Left cardiac atrium (tissue), 4 donors: ENCODE data around the gene COG6. TPM values are rescaled to one million over a fixed set of nuclear protein-coding genes. Genes with fewer than 3 reads are reported as not detected.

ENCODE experiments used
- ATAC-seq, 2 donors: fragments of 200-7000 bp; cut with Tn5 transposase; one replicate each; pipeline ENCODE4 v1.9.1; 2020; ENCODE audit warnings: mild to moderate bottlenecking in 2 of 2, moderate library complexity in 2 of 2
- DNase-seq: peaks from one replicate; pipeline ENCODE4 v3.0.0-alpha.2; 2020
- intact Hi-C, 2 donors: fragments of 100-400 bp; cut with DNase I; formaldehyde crosslinking; loops; one replicate each; pipeline versions ENCODE4 v1.14.1 to v1.15.1; 2022 to 2023
- long read RNA-seq: library from polyadenylated mRNA; unstranded; transcript quantifications from one replicate; pipeline ENCODE4 v2.0.0, GENCODE V29; 2021
- total RNA-seq, 2 donors: library from RNA; stranded (reverse); fragmentation: NEBNext Ultra II Directional; extraction: Animal tissue kit (Norgen Biotek cat#: 25700); gene quantifications; one replicate each; pipeline ENCODE4 v1.2.1, GENCODE V29; 2021
- donor health status: DM: no; HTN: yes; CAD: no.
- donor health status: DM: no; HTN: yes; CAD: no; lungs with severe emphysema.
- donor health status: DM: yes; HTN: yes; CAD: no.
- donor health status: Dilated cardiomyopathy.

COG6 gene
- total RNA-seq = 10 to 100 TPM; 25.5 to 32.2 TPM
- long read RNA-seq, transcript COG6-204 (19 exons, 3,563 nt) = major isoform, 35 of 45 reads
- long read RNA-seq, partial matches to known transcripts = 6 of 45 reads
- long read RNA-seq, other reads (novel, unspliced or antisense) = 4 of 45 reads

DNA sequence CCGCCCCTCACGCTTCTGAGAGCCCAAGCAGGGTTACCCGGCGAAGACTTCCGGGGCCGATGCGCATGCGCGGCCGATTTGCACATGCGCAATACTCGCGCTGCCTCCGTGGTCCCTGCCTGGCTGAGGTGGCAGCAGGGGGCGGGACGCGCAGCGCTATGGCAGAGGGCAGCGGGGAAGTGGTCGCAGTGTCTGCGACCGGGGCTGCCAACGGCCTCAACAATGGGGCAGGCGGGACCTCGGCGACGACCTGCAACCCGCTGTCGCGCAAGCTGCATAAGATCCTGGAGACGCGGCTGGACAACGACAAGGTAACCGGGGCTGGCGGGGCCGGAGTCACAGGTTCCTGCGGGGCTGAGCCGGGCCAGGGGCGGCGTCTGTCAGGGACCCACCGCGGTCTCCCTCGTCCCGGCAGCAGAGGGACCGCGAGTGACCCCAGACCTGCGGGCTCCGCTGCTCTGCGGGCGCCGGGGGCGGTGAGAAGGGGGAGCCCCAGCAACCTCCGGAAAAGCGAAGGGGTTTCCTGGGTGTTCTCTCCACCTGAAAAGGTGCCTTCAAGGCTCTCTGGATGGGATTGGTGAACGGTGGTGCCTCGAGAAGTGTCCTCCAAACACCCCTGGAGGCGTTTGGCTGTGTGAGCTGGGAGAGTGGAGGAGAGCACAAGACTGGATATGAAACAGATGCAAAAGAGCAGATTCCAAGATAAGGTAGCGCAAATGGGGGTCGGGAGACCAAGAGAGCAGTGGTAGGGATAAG, at the start of gene COG6:
Gene COG6 (plus strand): TSS at position 94 of the 756 bp plus-strand sequence. CDS start 65 bp downstream, at position 159.
- intact Hi-C loops = no loop called here

DNA sequence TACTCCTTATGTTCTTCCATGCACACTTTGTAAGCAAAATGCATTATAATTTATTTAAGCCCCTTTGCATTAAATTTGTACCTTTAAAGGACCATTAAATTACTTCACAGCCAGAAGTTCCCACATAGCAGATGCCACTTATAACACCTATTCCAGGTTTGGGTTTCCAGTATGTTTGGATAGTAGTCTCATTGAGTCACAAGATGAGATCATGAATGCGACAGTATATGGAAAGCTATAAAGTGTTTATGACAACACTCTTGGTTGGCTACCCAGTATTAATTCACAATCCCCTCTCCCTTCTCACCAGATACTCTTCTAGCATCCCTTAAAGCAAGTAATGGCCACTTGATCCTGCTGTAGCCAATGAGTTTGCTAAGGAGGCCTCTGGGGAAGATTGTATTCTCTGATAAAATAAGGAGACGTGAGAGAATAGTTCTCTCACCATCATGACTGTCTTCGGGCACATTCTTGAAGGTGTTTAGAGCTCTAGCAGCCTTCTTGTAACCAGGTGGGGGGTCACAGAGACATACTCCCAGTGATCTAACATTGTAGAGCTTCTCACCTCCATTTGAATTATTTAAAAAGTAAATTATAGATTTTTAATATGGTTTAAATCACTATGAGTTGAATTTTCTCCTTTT, 49.7 kb upstream of the COG6 start:
- intact Hi-C loops = no loop called here
- no peak for DNase-seq
- ATAC-seq = no peak

More for the DNA sequence above, at the start of gene COG6:
- peak; percentile 94 for DNase-seq
- ATAC-seq = peak; percentile 98 to 99

DNA sequence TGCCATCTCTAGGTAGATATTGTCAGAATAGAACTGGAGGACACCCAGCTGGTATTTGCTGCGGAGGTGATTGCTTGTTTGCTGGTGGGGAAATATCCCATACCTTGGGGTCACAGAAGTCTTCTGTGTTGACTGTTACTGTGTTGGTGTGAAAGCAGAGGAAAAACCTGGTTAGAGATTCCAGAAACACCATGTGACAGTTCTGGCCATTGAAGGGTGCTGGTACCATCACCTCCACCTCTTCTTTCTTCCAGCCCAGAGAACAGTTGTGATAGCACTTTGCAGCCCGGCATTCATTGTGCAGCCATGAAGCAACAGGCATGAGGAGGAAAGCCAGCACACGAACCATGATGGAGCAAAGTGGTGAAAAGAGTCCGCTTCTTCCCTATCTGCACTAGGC, 47.6 kb upstream of the COG6 start:
- intact Hi-C loops = no loop called here
- ATAC-seq = no peak

DNA sequence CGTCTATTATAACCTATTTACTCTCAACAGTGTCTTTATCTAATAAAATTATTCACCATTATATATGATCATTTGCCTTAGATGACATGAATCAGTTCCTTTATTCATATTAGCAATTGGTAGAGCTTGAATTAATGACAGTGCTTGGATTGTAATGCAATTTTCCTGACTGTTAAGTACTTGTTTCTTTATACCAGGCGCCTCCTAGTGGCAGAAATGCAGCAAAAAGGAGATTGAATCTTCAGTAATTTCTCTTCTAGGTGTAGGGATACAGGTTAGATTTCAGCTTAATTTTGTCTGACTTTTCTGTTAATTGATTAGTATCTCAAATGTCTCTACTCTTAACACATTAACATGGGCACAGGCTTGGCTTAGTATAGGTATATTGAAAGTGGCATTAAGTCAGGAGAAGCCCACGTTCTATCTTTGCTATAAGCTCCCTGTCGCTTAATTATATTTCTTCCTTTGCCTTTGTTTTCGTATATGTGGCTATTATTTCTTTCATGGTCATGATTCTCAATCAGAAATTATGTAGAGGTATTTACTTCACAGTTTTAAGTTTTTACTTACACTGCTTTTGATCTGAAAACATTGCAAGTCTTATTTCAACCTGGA, 43.3 kb upstream of the COG6 start:
- intact Hi-C loops = loop anchor here (5.0 to 10.0 kb wide), 2 partner anchors 465 to 477 kb away; no protein-coding TSS in a partner anchor
- peak; percentile 53 to 58 for ATAC-seq

More for the DNA sequence above, 47.6 kb upstream of the COG6 start:
- DNase-seq = no peak

DNA sequence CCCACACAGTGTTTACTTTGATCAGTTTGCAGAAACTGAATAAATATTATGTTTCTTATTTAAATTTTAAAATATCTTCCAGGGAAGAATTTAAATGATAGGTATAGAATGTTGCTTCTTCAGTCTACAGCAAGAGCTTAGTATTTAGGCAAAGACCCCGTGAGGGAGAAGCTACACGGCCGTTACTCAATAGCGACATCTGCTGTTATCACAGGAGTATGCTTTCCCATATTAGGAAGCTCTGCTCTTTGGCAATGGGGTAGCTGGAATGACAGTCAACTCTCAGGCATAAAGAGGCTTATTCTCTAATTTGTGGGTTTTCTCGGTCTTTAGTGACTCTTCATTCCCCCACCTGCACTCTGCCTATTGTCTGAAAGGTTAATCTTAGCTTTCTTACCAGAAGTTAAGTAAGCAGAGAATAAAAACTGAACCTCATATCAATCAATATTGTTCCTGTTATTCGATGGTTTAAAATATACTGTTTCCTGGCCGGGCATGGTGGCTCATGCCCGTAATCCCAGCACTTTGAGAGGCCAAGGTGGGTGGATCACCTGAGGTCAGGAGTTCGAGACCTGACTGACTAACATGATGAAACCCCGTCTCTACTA, 39.3 kb upstream of the COG6 start:
- peak; percentile 25 for DNase-seq

More for the DNA sequence above, 43.3 kb upstream of the COG6 start:
- peak; percentile 72 for DNase-seq

DNA sequence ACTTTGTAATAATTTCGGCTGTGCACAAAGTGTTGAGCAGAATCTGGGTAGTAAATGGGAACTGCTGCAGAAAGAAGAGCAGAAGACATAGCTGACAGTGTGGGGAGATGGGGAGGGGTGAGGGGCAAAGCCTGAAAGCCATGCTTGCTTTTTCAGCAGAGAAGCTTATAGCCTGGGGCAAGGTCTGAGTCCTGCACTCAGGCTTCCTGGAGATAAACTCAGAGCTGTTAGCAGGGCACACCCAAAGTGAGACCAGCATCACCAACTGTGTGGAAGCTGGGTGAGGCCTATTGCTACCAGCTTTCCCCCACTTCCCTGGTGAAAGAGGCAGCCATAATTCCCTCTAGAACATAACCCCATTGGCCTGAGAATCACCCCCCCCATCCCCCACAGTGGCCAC, 36.9 kb upstream of the COG6 start:
- intact Hi-C loops = loop anchor here (5.0 to 10.0 kb wide), 2 partner anchors 346 to 484 kb away; no protein-coding TSS in a partner anchor
- DNase-seq (no peak), ATAC-seq (no peak)

More for the DNA sequence above, 39.3 kb upstream of the COG6 start:
- ATAC-seq = peak; percentile 82 to 92
- intact Hi-C loops = loop anchor here (2.0 to 10.0 kb wide), 3 partner anchors 344 to 565 kb away; no protein-coding TSS in a partner anchor

DNA sequence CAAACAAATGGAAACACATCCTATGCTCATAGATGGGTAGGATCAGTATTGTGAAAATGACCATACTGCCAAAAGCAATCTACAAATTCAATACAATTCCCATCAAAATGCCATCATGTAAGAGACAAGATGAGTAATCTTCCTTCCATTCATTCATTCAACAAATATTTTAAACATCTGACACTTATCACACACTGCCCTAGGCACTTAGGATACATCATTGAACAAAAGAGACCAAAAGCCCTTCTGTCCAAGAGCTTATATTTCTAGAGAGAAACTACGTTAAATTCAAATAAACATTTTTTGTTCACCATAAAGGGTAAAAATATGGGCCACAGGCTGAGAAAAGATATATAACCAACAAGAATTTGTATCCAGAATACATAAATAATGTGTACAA, 32.0 kb upstream of the COG6 start:
- no peak for ATAC-seq
- intact Hi-C loops = no loop called here

DNA sequence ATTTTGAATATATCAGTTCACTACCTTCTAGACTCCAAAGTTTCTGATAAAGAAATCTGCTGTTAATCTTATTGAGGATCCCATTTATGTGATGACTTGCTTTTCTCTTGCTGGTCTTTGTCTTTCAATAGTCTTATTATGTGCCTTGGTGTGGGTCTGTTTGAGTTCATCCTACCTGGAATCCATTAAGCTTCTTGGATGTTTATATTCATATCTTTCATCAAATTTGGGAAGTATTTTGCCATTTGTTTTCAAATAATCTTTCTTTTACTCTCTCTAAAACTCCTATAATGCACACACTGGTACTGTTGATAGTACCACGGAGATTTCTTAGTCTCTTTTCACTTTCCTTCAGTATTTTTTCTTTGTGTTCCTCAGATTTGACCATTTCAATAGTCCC, 24.2 kb upstream of the COG6 start:
- intact Hi-C loops = no loop called here

More for the DNA sequence above, 32.0 kb upstream of the COG6 start:
- no peak for DNase-seq

DNA sequence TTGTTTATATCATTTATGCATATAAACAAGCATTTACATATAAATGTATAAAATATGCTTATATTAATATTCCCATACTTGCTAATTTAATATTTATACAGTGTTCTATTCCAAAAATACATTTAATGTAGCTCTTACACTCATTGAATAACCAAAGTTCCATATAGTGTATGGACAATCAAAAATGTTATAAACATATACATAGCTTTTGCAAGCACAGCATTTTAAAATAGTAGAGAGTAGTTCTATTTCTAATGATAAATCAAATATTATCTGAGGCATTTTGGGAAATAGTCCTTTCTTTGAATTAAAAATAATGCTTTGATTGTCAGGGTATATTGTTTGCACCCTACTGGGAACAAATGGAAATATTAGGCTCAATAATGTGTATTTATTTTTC, 22.5 kb upstream of the COG6 start:
- no peak for DNase-seq
- ATAC-seq = no peak
- intact Hi-C loops = no loop called here

More for the DNA sequence above, 24.2 kb upstream of the COG6 start:
- DNase-seq (no peak), ATAC-seq (no peak)

DNA sequence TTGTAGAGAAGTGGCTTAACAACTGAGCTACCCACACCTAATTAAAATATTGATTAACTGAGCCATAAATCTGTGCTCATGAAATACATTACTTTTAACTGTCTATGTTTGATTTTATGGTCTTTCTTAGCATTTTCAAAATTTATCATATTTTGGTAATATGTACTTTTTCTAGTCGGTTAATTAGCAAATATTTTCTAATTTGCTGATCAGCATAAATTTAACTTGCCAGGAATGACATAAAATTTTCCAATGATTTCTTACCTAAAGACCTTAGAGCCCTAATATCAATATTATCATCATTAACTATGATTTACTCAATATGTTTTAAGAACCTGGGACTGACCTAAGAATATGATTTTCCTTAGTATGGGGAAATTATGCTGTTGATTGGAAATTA, 19.9 kb upstream of the COG6 start:
- intact Hi-C loops = no loop called here
- ATAC-seq = no peak

DNA sequence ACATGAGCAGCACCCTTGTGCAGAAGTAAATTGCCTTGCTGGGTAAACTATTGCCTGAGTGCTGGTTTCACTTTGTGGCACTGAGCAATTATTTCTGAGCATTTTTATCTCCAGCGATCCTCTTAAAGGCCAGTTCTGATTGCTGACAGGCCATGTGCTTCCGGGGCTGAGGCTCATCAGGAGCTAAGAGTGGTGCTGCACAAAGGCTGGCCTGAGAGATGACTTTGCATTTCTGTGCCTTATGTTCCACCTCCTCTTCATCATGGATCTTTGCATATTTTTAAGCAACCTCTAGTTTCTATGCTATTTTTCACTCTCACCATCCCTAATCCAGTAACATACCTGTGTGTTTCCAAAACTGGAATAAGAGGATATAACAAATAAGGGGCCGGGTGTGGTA, 17.6 kb upstream of the COG6 start:
- no peak for DNase-seq
- intact Hi-C loops = no loop called here
- ATAC-seq = no peak

More for the DNA sequence above, 19.9 kb upstream of the COG6 start:
- DNase-seq = no peak

DNA sequence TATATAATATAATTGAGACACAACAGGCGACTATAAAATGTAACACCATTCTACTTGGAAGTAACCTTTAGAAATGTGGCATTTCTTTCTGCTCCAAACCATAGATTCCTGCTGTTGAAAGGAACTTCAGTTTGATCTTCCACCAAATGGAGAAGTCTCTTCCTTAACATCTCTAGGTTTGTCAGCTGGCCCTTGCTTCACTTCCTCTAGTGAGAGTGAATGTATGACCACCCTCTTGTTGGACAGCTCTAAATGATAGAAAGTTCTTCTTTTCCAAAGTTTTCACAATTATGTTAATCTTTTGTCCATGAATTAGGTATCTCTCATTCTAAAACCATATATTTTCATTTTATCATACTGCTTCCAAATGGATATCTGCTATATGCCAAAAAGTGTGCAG, 13.8 kb upstream of the COG6 start:
- intact Hi-C loops = no loop called here

DNA sequence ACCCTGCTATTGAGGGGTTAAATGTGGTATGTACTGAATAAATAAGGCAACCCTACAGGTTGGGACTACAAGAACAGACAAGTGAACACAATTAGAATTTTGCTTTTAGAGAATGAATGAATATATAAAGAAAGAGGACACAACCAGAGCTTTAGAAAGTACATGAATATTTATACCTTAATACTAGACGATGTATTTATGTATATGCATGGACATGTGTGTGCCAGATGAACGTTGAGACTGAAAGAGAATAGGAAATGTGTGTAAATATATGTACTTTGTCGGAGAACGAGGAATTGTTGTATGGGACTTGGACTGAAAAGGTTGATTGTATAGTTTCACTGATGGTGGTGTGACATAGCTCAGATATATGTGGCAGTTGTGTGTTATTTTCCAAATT, 9.3 kb upstream of the COG6 start:
- DNase-seq = no peak
- intact Hi-C loops = no loop called here
- no peak for ATAC-seq

More for the DNA sequence above, 13.8 kb upstream of the COG6 start:
- ATAC-seq (no peak), DNase-seq (no peak)

DNA sequence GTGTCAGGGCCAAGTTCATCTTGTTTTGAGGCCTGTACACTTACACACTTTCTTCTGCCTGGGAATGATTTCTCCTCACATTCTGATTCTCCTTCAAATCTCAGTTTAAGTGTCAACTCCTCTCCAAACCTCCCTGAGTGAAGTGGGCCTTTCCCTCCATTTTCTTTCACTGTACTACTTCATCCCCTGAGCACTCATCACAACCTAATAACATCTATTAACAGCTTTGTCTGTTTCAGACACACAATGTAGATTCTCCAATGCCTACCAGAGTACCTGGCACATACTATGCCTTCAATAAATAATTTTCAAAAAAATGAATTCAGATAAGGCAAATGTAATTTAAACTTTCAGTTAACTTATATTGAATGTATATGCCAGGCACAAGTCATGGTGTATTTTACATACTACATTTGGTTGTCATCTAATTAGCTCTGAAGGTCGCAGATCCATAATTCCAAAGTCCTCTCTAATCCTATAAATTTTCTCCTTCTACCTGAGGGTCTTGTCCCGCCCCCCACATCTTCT, 357 bp upstream of the COG6 start:
- intact Hi-C loops = no loop called here
- DNase-seq (no peak), ATAC-seq (no peak)

DNA sequence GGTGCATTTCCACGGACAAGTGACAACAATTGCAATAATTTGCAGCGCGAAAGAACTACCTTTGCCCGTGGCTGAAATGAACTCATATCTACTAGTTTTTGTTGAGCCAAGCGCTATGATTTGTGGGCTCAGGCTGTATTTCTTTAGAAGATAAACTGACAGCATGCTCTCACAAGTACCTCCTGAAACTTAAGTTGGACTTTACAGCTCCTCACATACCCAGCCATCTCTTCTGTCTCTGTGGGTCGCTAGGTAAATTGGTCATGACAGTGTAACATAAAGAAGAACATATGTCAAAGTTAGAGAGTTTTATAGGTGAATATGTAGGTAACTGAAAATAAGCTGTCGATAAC, 839 bp downstream of the COG6 start:
- ATAC-seq = peak in 1 of 2 donors; percentile 10
- DNase-seq = no peak
- intact Hi-C loops = no loop called here

DNA sequence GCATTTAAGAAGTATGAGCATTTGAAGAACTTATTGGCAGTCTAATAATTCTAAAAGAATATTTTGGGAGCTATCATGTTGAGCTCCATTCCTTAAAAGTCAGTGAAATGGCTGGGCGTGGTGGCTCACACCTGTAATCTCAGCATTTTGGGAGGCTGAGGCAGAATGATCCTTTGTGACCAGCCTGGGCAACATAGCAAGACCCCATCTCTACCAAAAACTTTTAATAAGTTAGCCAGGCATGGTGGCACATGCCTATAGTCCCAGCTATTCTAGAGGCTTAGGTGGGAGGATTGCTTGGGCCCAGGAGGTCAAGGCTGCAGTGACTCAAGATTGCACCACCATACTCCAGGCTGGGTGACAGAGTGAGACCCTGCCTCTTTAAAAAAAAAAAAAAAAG, 8.0 kb downstream of the COG6 start:
- no peak for DNase-seq
- intact Hi-C loops = no loop called here
- no peak for ATAC-seq

DNA sequence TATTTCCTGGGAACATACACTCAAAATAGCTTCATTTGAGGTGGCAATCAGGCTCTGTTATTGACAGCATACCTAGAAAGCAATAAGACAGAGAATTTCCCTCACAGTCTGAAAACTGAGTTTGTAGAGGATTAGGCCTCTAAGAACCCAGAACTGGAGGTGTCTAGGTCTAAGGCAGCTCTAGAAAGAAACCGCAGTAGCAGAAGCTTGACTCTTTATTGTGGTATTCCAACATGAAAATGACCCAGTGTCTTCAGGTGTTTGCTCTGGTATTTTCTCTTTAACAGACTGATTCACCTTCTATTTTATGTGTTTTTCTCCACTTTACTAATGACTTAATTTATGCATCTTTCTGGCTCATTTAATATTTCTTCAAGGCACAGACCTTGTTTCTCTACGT, 8.5 kb downstream of the COG6 start:
- intact Hi-C loops = no loop called here
- ATAC-seq (no peak), DNase-seq (no peak)

DNA sequence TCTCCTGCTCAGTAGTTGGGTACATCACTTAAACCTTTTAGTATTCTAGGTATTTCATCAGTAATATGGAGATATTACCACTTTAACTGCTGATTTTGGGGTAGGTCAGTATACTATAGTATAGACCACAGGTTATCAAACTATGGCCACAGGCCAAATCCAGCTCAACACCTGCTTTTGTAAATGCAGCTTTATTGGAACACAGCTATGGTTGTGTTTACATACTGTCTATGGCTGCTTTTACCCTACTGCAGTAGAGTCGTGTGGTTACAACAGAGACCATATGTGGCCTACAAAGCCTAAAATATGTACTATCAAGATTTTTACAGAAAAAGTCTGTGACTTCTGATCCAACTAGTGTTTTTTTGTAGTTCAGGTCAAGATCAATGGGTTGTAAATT, 10.3 kb downstream of the COG6 start:
- no peak for ATAC-seq
- DNase-seq = no peak
- intact Hi-C loops = no loop called here

DNA sequence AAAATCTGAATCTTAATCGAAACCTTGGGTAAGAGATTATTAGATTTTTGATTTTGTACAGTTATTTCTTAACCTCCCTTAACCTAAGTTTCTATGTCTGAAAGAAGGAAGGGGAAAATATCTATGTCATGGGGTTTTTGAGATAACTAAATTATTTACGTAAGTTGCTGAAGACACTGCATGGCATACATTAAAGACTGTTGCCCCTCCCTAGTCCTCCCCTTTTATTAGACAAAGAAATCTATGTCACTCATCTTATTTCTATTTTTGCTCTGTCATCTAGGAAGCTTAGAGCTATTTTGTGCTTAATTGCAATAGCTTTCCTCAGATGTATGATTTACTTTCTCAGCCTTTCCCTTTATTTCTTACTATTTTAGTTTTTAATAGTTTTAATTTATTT, 15.0 kb downstream of the COG6 start:
- intact Hi-C loops = no loop called here
- ATAC-seq = no peak
- no peak for DNase-seq
